ENCODE results near the gene CREBBP. TPM values are rescaled to one million over a fixed set of nuclear protein-coding genes. Genes with fewer than 3 reads are reported as not detected.

Gene CREBBP
- total RNA-seq, 3 donors from 2014 or later = 61.6 to 82.6 (median 69.5) TPM

DNA sequence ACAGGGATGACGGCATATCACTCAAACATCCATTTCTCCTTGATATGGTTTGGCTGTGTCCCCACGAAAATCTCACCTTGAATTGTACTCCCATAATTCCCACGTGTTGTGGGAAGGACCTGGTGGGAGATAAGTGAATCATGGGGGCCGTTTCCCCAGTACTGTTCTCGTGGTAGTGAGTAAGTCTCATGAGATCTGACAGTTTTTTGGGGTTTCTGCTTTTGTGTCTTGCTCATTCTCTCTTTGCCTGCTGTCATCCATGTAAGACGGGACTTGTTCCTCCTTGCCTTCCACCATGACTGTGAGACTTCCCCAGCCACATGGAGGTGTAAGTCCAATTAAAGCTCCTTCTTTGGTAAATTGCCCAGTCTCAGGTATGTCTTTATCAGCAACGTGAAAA, 193.5 kb downstream of the CREBBP start:
- Histone ChIP-seq H3K4me3 (no peak overlapping the region), H3K36me3 (no peaks in the 10 kb centered on the region), H3K27me3 (no peaks in the 10 kb centered on the region), H3K4me1 (no peaks in the 10 kb centered on the region), H3K9me3 (no peaks in the 10 kb centered on the region), H3K27ac (no peak overlapping the region)
- TF ChIP-seq POLR2AphosphoS5 (IDR thresholded peaks at IDR 0.05) = no peak
- no peak for TF ChIP-seq POLR2A (IDR thresholded peaks at IDR 0.05)
- TF ChIP-seq, protein P1, sequence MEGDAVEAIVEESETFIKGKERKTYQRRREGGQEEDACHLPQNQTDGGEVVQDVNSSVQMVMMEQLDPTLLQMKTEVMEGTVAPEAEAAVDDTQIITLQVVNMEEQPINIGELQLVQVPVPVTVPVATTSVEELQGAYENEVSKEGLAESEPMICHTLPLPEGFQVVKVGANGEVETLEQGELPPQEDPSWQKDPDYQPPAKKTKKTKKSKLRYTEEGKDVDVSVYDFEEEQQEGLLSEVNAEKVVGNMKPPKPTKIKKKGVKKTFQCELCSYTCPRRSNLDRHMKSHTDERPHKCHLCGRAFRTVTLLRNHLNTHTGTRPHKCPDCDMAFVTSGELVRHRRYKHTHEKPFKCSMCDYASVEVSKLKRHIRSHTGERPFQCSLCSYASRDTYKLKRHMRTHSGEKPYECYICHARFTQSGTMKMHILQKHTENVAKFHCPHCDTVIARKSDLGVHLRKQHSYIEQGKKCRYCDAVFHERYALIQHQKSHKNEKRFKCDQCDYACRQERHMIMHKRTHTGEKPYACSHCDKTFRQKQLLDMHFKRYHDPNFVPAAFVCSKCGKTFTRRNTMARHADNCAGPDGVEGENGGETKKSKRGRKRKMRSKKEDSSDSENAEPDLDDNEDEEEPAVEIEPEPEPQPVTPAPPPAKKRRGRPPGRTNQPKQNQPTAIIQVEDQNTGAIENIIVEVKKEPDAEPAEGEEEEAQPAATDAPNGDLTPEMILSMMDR (IDR thresholded peaks at IDR 0.05) = no peak
- intact Hi-C loops (cut with DNase I; ENCODE audit: low total_unique reads) = loop anchor here (1.0 kb wide), 1 partner anchor 32 kb away; no protein-coding TSS in a partner anchor
- DNase-seq (ENCODE audit: low spot score in 2 of 2) = no peak

DNA sequence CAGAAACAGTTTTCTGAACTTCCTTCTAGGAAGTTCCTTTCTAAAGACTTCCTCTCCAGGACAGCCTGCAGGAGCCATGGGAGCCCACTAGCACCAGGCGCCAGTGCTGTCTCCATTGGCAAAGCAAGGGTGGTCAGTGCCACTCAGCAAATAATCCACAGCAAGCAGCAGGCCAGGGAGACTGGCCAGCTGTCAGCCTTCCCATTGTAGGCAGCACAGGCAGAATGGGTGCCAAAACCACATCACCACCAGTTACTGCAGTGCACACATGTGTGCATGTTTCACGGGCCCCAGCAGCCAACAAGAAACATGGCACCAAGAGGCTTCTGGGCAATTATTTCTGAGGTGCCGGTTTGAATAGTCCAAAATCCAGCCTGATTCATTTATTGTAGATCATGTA, 199.3 kb downstream of the CREBBP start:
- Histone ChIP-seq H3K4me3 (no peak overlapping the region), H3K4me1 (no peaks in the 10 kb centered on the region), H3K36me3 (no peaks in the 10 kb centered on the region), H3K27me3 (no peaks in the 10 kb centered on the region), H3K27ac (no peak overlapping the region), H3K9me3 (no peaks in the 10 kb centered on the region)
- TF ChIP-seq POLR2AphosphoS5 (IDR thresholded peaks at IDR 0.05) (no peak), POLR2A (IDR thresholded peaks at IDR 0.05) (no peak)
- TF ChIP-seq, protein P1 (IDR thresholded peaks at IDR 0.05) = no peak
- no peak for DNase-seq (ENCODE audit: low spot score in 2 of 2)
- intact Hi-C loops (cut with DNase I; ENCODE audit: low total_unique reads) = no loop called here

DNA sequence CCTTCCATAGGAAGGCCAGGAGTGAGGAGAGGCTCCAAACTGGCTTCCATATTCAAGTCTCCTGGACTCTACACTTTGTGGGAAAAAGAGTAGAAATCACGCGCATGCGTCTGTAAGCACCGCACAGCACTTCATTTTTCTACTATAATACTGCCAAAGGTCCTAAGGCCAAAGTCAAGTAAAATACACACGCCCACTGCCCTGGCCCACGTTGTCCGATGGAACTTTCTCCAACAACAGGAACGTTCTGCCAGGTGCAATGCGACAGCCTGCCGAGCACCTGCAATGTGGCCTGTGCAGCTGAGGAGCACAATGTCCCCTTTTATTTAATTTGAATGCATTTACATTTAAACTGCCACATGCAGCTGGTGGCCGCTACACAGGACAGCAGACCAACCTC, 202.5 kb downstream of the CREBBP start:
- no peaks in the 10 kb centered on the region for H3K4me1 ChIP-seq
- intact Hi-C loops (cut with DNase I; ENCODE audit: low total_unique reads) = no loop called here
- H3K9me3 ChIP-seq = no peaks in the 10 kb centered on the region
- no peak for DNase-seq (ENCODE audit: low spot score in 2 of 2)
- H3K36me3 ChIP-seq = no peaks in the 10 kb centered on the region
- no peak overlapping the region for H3K27ac ChIP-seq
- H3K27me3 ChIP-seq = no peaks in the 10 kb centered on the region
- H3K4me3 ChIP-seq = no peak overlapping the region
- TF ChIP-seq, protein P1 (IDR thresholded peaks at IDR 0.05) = no peak
- TF ChIP-seq POLR2A (IDR thresholded peaks at IDR 0.05) = no peak
- TF ChIP-seq POLR2AphosphoS5 (IDR thresholded peaks at IDR 0.05) = no peak

DNA sequence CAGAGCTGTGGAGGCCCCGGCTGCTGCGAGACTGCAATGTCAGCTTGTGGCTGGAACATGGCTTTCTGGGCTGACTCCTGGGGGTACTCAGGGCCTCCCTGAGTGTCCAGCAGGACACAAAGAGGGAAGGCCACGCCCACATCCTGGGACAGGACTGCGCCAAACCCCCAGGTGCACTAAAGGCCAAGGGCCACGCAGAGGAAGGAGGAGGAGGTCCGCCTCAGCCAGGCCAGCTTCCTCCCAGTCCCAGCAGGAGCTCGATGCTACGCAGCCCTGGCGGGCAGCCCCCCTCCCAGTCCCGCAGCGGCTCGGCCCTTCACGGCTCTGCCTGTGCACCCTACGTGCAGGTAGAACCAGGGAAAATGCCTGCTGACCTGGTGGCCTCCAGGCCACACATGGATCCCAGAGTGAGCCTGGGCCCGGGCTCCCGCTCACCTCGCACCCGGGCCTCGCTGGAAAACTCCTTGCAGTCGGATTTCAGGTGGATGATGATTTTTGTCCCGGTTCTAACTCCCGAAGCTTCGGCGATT, 204.8 kb downstream of the CREBBP start:
- intact Hi-C loops (cut with DNase I; ENCODE audit: low total_unique reads) = no loop called here
- H3K36me3 ChIP-seq = no peaks in the 10 kb centered on the region
- no peaks in the 10 kb centered on the region for H3K27me3 ChIP-seq
- H3K4me1 ChIP-seq = no peaks in the 10 kb centered on the region
- TF ChIP-seq POLR2AphosphoS5 (IDR thresholded peaks at IDR 0.05) (no peak), POLR2A (IDR thresholded peaks at IDR 0.05) (no peak)
- TF ChIP-seq, protein P1 (IDR thresholded peaks at IDR 0.05) = no peak
- no peaks in the 10 kb centered on the region for H3K9me3 ChIP-seq
- no peak overlapping the region for H3K27ac ChIP-seq
- DNase-seq (ENCODE audit: low spot score in 2 of 2) = no peak
- H3K4me3 ChIP-seq = no peak overlapping the region

Other genes with a start within 250 kb of the CREBBP start
- 10 to 100 TPM; 15.8 to 30.0 (median 23.6) TPM for gene DNASE1, start 226.0 kb downstream of the CREBBP start, total RNA-seq
- 10 to 100 TPM; 44.8 to 69.5 (median 51.4) TPM for gene TRAP1, start 163.2 kb downstream of the CREBBP start, total RNA-seq
- 10 to 100 TPM; 10.9 to 14.4 (median 12.0) TPM for gene ADCY9, start 235.7 kb upstream of the CREBBP start, total RNA-seq